Measurements from ENCODE around the gene PHLPP1. TPM values are rescaled to one million over a fixed set of nuclear protein-coding genes. Genes with fewer than 3 reads are reported as not detected.

PHLPP1 gene
- total RNA-seq, 6 donors from 2014 or later: 8.2 to 15.5 (median 13.2) TPM

DNA sequence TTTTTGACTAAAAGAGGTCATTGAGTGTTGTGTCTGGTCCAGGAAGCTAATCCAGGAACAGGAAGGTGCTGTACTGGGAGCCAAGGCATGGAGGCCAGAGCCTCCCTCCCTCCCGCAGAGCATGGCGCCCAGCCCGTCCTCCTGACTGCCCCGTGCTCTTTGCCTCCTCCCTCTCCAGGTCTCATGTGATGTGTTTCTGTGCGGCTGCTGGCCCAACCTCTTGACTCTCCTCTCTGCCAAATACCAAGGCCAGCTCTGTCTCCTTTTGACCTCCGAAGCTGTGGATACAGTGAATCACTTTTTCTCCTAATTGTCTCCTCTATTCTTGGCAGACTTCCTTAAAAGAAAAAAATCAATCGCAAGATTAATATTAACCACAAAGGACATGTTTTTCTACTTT lies 284.1 kb downstream of the PHLPP1 start:
- ATAC-seq (ENCODE audit: low FRiP score in 2 of 2) (peak; percentile 64 to 87), DNase-seq (peak in 1 of 2 donors; percentile 85)
- WGBS, 2 donors: 63 to 83% methylated on average over 7 of the region's 7 CpGs
- H3K4me1 ChIP-seq: no peaks in the 10 kb centered on the region
- no peak overlapping the region for H3K27ac ChIP-seq
- H3K4me3 ChIP-seq: no peak overlapping the region
- no peaks in the 10 kb centered on the region for H3K27me3 ChIP-seq
- no peak for TF ChIP-seq POLR2AphosphoS5 (IDR thresholded peaks at IDR 0.05)
- TF ChIP-seq, protein P1, sequence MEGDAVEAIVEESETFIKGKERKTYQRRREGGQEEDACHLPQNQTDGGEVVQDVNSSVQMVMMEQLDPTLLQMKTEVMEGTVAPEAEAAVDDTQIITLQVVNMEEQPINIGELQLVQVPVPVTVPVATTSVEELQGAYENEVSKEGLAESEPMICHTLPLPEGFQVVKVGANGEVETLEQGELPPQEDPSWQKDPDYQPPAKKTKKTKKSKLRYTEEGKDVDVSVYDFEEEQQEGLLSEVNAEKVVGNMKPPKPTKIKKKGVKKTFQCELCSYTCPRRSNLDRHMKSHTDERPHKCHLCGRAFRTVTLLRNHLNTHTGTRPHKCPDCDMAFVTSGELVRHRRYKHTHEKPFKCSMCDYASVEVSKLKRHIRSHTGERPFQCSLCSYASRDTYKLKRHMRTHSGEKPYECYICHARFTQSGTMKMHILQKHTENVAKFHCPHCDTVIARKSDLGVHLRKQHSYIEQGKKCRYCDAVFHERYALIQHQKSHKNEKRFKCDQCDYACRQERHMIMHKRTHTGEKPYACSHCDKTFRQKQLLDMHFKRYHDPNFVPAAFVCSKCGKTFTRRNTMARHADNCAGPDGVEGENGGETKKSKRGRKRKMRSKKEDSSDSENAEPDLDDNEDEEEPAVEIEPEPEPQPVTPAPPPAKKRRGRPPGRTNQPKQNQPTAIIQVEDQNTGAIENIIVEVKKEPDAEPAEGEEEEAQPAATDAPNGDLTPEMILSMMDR (IDR thresholded peaks at IDR 0.05): no peak
- TF ChIP-seq EP300 (IDR thresholded peaks at IDR 0.05): no peak
- TF ChIP-seq POLR2A (IDR thresholded peaks at IDR 0.05): no peak
- H3K9me3 ChIP-seq: no peaks in the 10 kb centered on the region
- H3K36me3 ChIP-seq: no peaks in the 10 kb centered on the region

DNA sequence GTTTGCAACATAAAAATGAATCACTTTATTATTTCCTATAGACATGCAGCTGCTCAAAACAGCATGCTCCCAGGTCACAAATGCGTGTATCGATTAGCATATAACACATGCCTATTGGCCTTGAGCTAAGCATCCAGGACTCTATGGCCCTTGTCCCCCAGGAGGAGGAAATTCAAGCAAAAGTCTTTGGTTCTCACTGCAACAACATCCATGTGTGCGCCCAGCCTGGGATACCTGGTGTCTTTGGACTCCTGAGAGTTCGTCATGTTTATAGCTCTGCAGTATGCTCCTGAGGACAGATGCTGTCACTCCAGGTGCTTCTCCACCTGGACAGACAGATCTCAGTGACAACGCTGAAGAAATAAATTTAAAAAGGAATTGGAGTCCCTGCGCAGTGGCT lies 284.6 kb downstream of the PHLPP1 start:
- whole genome bisulfite sequencing, 2 donors: 89 to 98% methylated on average over 6 of the region's 6 CpGs
- TF ChIP-seq POLR2A (IDR thresholded peaks at IDR 0.05) (no peak), POLR2AphosphoS5 (IDR thresholded peaks at IDR 0.05) (no peak), EP300 (IDR thresholded peaks at IDR 0.05) (no peak)
- TF ChIP-seq, protein P1 (IDR thresholded peaks at IDR 0.05): no peak
- Histone ChIP-seq H3K27me3 (no peaks in the 10 kb centered on the region), H3K36me3 (no peaks in the 10 kb centered on the region), H3K9me3 (no peaks in the 10 kb centered on the region), H3K4me3 (no peak overlapping the region), H3K4me1 (no peaks in the 10 kb centered on the region), H3K27ac (no peak overlapping the region)
- ATAC-seq (ENCODE audit: low FRiP score in 2 of 2) (no peak), DNase-seq (no peak)

DNA sequence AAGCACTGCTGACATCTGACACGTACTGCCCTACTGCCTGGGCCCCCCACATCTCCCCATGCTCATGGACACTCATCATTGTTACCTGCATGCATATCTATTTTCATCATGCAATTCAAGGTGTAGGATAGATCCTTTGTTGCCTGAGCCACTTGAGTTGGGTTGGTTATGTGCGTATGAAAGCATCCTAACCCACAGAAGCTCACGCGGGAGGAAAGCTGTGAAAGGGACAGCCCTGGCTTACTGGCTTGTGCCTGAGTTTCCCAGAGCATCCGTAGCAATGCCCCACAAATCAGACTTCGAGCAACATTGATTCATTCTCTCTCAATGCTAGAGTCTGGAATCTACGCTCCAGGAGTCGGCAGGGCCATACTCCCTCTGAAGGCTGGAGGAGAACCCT lies 285.5 kb downstream of the PHLPP1 start:
- 84 to 95% methylated on average over 8 of the region's 8 CpGs for WGBS, 2 donors
- H3K27ac ChIP-seq: no peak overlapping the region
- no peaks in the 10 kb centered on the region for H3K9me3 ChIP-seq
- TF ChIP-seq POLR2AphosphoS5 (IDR thresholded peaks at IDR 0.05) (no peak), EP300 (IDR thresholded peaks at IDR 0.05) (no peak), POLR2A (IDR thresholded peaks at IDR 0.05) (no peak)
- TF ChIP-seq, protein P1 (IDR thresholded peaks at IDR 0.05): no peak
- H3K36me3 ChIP-seq: no peaks in the 10 kb centered on the region
- no peak overlapping the region for H3K4me3 ChIP-seq
- no peaks in the 10 kb centered on the region for H3K4me1 ChIP-seq
- no peak for DNase-seq
- ATAC-seq (ENCODE audit: low FRiP score in 2 of 2): no peak
- H3K27me3 ChIP-seq: no peaks in the 10 kb centered on the region

DNA sequence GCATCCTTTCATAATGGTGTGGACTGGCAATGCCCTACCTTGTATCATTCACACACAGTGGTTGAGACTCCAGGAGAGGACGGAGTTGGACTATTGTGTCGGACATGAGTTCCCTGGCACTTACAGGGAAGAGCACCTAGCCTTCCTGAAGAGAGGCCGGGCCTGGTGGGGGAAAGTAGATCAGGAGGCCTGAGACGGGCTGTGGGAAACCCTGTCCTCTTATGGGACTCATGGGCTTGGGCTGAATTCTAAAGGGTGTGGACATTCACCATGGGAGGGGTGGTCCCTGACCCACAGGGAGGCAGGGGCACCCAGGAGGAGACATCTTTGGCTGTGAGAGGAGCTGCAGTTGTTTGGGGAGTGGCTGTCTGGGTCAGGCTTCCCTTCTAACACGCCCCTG lies 286.5 kb downstream of the PHLPP1 start:
- Histone ChIP-seq H3K4me3 (no peak overlapping the region), H3K9me3 (no peaks in the 10 kb centered on the region), H3K27me3 (no peaks in the 10 kb centered on the region), H3K27ac (no peak overlapping the region), H3K4me1 (no peaks in the 10 kb centered on the region), H3K36me3 (no peaks in the 10 kb centered on the region)
- WGBS, 2 donors: 96 to 98% methylated on average over 5 of the region's 5 CpGs
- ATAC-seq (ENCODE audit: low FRiP score in 2 of 2) (no peak), DNase-seq (no peak)
- TF ChIP-seq, protein P1 (IDR thresholded peaks at IDR 0.05): no peak
- TF ChIP-seq POLR2AphosphoS5 (IDR thresholded peaks at IDR 0.05): no peak
- no peak for TF ChIP-seq POLR2A (IDR thresholded peaks at IDR 0.05)
- no peak for TF ChIP-seq EP300 (IDR thresholded peaks at IDR 0.05)

DNA sequence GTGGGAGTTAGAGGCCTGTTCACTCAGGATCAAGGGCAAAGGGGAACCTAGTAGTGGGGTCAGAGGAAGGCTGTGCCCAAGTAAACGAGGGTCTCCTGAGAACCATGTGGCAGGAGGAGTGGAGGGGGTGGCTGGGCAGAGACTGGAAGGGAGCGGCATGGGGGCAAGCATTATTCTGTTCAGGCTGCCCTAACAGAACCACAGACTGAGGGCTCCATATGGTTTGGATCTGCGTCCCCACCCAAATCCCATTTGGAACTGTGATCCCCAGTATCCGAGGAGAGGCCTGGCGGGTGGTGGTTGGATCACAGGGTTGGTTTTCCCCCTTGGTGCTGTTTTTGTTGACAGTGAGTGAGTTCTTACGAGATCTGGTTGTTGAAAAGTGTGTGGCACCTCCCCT lies 287.0 kb downstream of the PHLPP1 start:
- Histone ChIP-seq H3K36me3 (no peaks in the 10 kb centered on the region), H3K4me3 (no peak overlapping the region), H3K9me3 (no peaks in the 10 kb centered on the region), H3K27me3 (no peaks in the 10 kb centered on the region), H3K4me1 (no peaks in the 10 kb centered on the region), H3K27ac (no peak overlapping the region)
- ATAC-seq (ENCODE audit: low FRiP score in 2 of 2) (no peak), DNase-seq (no peak)
- 90 to 93% methylated on average over 6 of the region's 6 CpGs for WGBS, 2 donors
- TF ChIP-seq POLR2A (IDR thresholded peaks at IDR 0.05): no peak
- no peak for TF ChIP-seq EP300 (IDR thresholded peaks at IDR 0.05)
- TF ChIP-seq POLR2AphosphoS5 (IDR thresholded peaks at IDR 0.05): no peak
- TF ChIP-seq, protein P1 (IDR thresholded peaks at IDR 0.05): no peak

All from upper lobe of left lung (tissue), 6 donors.